Kidney tubule cell (primary cell): ENCODE data around the gene PPP6R3.

ENCODE experiments used
- DNase-seq: peaks from one replicate; pipeline ENCODE4 v3.0.0-alpha.2; 2018; ENCODE audit warnings: low spot score

PPP6R3 gene

DNA sequence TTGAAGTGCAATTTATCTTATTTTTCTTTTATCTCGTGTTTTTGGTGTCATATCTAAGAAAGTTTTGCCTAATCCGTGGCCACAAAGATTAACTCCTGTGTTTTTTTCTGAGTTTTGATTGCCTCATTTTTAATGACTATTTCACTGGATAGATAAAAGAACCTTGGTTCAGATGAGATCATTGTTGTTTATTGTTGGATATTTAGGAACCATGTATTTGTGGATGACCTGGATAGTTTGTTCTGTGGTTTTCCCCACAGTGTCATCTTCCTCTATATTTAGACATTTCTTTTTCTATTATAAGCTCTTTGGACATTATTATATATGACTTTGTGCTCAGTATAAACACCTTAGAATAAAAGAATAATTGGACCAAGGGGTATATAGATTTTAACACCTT is 37.2 kb downstream of the PPP6R3 start:
- no peak for DNase-seq

DNA sequence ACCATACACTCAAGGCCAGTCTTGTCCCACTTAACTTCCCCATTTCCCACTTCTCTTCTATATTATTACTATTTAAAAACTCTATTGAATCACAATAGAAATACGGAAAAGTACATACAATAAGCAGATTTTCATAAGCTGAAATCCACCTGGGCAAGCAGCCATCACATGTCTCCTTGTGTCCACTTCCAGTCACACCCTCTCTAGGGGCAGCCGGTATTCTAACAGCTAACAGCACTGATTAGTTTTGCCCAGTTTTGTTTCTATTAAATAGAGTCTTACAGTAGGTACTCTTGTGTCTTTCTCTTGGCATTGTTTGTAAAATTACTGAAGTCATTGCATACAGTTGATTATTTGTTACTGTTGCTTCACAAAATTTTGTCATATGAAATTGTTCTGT is 37.8 kb downstream of the PPP6R3 start:
- DNase-seq, result no peak

DNA sequence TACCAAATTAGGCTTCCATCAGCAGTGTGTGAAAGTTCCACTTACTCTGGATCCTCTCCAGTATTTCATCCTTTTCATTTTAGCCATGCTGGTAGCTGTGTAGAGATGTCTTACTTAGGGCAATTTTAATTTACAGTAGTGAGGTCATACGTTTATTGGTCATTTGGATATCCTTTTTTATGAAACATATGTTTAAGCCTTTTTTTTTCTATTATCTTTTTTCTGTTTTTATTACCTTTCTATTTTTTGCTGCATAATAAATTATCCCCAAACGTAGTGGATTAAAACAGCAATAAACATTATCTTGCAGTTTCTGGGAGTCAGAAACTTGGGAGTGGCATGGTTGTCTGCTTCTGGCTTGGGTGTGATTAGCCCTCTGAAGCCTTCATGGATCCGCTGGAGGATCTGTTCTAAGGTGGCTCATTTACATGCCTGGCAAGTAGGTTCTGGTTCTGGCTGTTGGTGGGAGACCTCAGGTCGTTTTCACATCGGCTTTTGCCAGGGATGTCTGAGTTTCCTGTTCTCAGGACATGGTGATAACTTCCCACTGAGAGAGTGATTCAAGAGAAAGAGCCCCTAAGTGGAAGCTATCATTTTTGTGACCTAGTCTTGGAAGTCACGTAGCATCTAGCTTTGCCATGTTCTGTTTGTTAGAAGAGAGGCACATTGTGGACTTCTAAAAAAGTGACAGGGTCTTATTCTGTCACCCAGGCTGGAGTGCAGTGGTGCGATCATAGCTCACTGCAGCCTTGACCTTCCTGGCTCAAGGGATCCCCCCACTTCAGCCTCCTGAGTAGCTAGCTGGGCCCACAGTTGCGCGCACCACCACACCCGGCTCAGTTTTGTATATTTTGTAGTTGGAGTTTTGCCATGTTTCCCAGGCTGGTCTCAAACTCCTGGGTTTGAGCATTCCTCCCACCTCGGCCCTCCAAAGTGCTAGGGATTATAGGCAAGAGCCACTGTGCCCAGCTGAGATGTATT is 38.6 kb downstream of the PPP6R3 start:
- DNase-seq, result no peak

DNA sequence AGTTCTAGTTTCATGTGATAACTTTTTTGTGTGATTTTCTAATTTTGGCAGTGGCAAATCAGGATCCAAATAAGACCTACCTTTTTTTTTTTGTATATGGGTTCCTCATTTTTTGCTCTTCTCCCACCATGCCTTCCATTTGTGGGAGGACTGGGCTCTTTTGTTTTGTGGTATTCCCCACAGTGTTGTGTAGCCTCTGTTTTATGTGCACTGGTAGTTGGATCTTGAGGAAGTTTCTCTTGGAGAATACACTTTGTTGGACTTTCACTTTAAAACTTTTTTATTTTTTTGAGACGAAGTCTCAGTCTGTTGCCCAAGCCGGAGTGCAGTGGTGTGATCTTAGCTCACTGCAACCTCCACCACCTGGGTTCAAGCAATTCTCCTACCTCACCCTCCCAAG is 39.7 kb downstream of the PPP6R3 start:
- DNase-seq, result no peak

DNA sequence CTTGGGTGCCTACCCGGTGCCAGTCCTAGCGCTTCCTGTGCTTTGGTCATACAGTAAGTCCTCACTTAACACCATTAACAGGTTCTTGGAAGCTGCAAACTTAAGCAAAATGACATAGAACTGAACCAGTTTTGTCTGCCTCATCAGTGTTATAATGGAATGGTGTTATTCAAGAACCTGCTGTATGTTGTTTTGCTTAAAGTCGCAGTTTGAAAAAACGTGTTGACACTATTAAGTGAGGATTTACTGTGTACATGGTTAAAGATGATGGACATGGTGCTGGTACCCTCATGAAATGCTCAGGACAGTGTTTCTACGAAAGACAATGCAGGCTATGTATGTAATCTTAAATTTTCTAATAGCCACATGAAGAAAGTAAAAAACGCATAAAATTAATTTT is 41.3 kb downstream of the PPP6R3 start:
- no peak for DNase-seq

GRCh38 chr11:68503251-68503687 is 42.7 kb downstream of the PPP6R3 start:
- DNase-seq, result peak; percentile 19

- no peak for DNase-seq
Measured at GRCh38 chr11:68503792-68504191, 43.2 kb downstream of the PPP6R3 start.

GRCh38 chr11:68504432-68505066 is 44.0 kb downstream of the PPP6R3 start:
- DNase-seq, result no peak

- no peak for DNase-seq
Measured at GRCh38 chr11:68505596-68505995, 45.0 kb downstream of the PPP6R3 start.

GRCh38 chr11:68506908-68507307 is 46.4 kb downstream of the PPP6R3 start:
- DNase-seq, result no peak

DNA sequence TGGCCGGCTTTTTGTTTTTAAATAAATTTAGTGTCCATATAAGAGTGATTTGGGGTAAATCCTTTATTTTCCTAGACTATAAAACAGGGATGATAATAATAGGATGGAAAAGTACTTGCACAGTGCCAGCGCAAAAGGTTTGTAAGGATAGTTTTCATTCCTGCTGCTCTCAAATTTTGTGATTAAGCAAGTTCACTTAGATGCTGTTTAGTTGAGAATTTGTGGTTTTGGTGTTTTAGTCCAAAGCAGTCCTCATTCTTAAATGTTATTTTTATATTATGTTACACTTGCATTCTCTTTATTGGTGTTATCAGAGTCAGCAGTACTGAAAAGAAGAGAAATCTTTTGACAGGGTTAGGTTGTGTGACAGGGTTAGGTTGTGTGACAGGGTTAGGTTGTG is 47.9 kb downstream of the PPP6R3 start:
- no peak for DNase-seq

- DNase-seq, result no peak
Measured at GRCh38 chr11:68509066-68509465, 48.5 kb downstream of the PPP6R3 start.

GRCh38 chr11:68513930-68514487 is 53.5 kb downstream of the PPP6R3 start:
- DNase-seq, result no peak

DNA sequence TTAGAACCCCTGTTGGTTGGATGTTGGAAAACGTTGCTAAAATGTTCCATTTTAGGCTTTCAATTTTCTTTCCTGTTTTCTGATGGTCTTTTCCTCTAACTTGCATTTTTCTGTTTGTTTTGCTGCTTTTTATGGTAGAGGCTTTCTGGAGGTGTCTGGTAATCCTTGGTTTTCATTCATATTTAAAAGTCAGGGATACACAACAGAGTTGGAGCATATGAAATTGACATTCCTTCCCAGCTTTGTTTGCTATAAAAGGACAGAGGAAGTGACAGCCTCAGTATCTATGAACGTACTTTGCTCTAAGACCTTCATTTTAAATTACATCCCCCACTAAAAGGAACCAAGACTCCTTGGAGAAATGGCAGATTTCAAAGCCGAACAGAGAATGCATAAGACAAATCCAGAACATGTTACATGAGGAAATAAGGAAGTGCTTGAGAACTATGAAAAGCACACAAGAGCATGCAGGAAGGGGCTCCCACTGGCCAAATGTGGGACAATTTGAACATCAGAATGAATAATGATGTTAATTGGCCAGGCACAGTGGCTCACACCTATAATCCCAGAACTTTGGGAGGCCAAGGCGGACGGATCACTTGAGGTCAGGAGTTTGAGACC is 56.7 kb downstream of the PPP6R3 start:
- no peak for DNase-seq

- DNase-seq, result no peak
Measured at GRCh38 chr11:68518191-68518590, 57.6 kb downstream of the PPP6R3 start.

GRCh38 chr11:68521969-68522652 is 61.6 kb downstream of the PPP6R3 start:
- no peak for DNase-seq

- no peak for DNase-seq
Measured at GRCh38 chr11:68523033-68523432, 62.5 kb downstream of the PPP6R3 start.

GRCh38 chr11:68523743-68524142 is 63.2 kb downstream of the PPP6R3 start:
- DNase-seq, result no peak

- peak; percentile 29 for DNase-seq
Measured at GRCh38 chr11:68524213-68524612, 63.7 kb downstream of the PPP6R3 start.

GRCh38 chr11:68524681-68525080 is 64.1 kb downstream of the PPP6R3 start:
- DNase-seq, result no peak

- no peak for DNase-seq
Measured at GRCh38 chr11:68525336-68525735, 64.8 kb downstream of the PPP6R3 start.

DNA sequence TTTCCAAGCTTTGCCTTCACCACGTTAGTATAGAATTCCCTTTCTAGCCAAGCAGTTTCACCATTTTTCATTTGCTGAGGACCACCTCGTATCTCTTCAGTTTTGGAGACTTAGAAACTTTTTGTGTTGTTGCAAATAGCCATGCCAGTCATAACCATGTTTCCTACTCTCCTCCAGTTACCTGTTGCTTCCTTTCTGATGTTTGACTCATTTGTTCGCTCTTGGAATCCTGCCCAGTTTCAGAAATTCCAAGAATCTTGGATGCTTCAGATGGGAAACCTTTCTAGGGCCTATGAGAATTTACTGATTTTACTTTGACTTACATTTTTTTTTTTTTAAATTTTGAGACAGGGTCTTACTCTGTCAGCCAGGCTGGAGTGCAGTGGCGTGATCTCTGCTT is 65.4 kb downstream of the PPP6R3 start:
- peak; percentile 89 for DNase-seq
